Esophagus squamous epithelium (tissue), 4 donors: ENCODE measurements around the gene NOM1.

ENCODE experiments used
- POLR2A ChIP-seq, 4 donors: fragments of 450-650 bp; IDR thresholded peaks; one replicate each; pipeline ENCODE4 v1.6.1; 2017; ENCODE audit warnings: antibody characterized with exemption in 4 of 4, mild to moderate bottlenecking in 4 of 4, moderate library complexity in 3 of 4
- TF ChIP-seq, protein P1 (sequence below), 6 experiments: fragments of 450-650 bp in 4 of 6; fragments of 200-600 bp in 2 of 6; sonication (generic) in 2 of 6; IDR thresholded peaks; one replicate each; pipeline ENCODE4 v1.5.1; 2016 to 2019; ENCODE audit warnings: antibody characterized with exemption in 6 of 6, mild to moderate bottlenecking in 4 of 6, moderate library complexity in 4 of 6

DNA sequence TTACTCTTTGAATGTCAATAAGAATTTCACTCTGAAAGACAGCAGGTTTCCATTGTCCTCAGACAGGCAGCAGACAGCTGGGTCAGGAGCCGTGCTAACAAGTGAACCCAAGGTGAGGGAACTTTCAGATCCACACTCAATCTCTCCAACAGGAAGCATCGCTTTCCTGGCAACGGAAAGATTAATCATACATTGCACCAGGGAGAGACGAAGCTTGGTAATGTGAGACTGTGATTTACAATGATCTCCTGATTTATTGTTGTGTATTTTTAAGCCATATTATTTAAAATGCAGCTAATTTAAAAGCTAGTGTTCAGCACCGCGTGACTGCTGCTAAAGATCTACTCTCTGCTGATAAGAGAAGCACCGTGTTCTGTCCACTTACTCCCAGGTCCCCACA lies 17.5 kb upstream of the NOM1 start:
- TF ChIP-seq, protein P1, sequence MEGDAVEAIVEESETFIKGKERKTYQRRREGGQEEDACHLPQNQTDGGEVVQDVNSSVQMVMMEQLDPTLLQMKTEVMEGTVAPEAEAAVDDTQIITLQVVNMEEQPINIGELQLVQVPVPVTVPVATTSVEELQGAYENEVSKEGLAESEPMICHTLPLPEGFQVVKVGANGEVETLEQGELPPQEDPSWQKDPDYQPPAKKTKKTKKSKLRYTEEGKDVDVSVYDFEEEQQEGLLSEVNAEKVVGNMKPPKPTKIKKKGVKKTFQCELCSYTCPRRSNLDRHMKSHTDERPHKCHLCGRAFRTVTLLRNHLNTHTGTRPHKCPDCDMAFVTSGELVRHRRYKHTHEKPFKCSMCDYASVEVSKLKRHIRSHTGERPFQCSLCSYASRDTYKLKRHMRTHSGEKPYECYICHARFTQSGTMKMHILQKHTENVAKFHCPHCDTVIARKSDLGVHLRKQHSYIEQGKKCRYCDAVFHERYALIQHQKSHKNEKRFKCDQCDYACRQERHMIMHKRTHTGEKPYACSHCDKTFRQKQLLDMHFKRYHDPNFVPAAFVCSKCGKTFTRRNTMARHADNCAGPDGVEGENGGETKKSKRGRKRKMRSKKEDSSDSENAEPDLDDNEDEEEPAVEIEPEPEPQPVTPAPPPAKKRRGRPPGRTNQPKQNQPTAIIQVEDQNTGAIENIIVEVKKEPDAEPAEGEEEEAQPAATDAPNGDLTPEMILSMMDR (IDR thresholded peaks at IDR 0.05) = no peak
- no peak for TF ChIP-seq POLR2A (IDR thresholded peaks at IDR 0.05)
